HTERT RPE-1 (cell line): Measurements from ENCODE around the gene COX20.
"Not testable (repeated sequence)": the region's sequence is repeated elsewhere in the genome, so short reads cannot be mapped to it uniquely, and the experiment has no call there.

Experiments used
- in situ Hi-C: fragments of 300-500 bp; cut with MboI; formaldehyde crosslinking; loops from 4 replicates; pipeline ENCODE4 v1.14.3; 2020; ENCODE audit warnings: low sequenced_read_pairs

COX20 gene

GRCh38 chr1:244835276-244836134 lies at the start of gene COX20:
Gene COX20 (plus strand): TSS chr1:244835658. CDS start chr1:244835715, 57 bp downstream.
- in situ Hi-C loops = no loop called here

- in situ Hi-C loops = no loop called here
Observed at GRCh38 chr1:244788493-244789275, 46.8 kb upstream of the COX20 start.

- in situ Hi-C loops = no loop called here
Observed at GRCh38 chr1:244789276-244789580, 46.2 kb upstream of the COX20 start.

- in situ Hi-C loops = no loop called here
Observed at GRCh38 chr1:244789731-244790130, 45.7 kb upstream of the COX20 start.

GRCh38 chr1:244791061-244791460 lies 44.4 kb upstream of the COX20 start:
- in situ Hi-C loops = no loop called here

GRCh38 chr1:244792188-244792850 lies 43.1 kb upstream of the COX20 start:
- in situ Hi-C loops = no loop called here

- in situ Hi-C loops = no loop called here
Observed at GRCh38 chr1:244794071-244794470, 41.4 kb upstream of the COX20 start.

GRCh38 chr1:244794516-244794915 lies 40.9 kb upstream of the COX20 start:
- in situ Hi-C loops = not testable (repeated sequence)

- in situ Hi-C loops = no loop called here
Observed at GRCh38 chr1:244796719-244797406, 38.6 kb upstream of the COX20 start.

- in situ Hi-C loops = no loop called here
Observed at GRCh38 chr1:244800821-244801220, 34.6 kb upstream of the COX20 start.

- in situ Hi-C loops = no loop called here
Observed at GRCh38 chr1:244801246-244801645, 34.2 kb upstream of the COX20 start.

GRCh38 chr1:244802041-244802440 lies 33.4 kb upstream of the COX20 start:
- in situ Hi-C loops = no loop called here

- in situ Hi-C loops = no loop called here
Observed at GRCh38 chr1:244802556-244803239, 32.8 kb upstream of the COX20 start.

GRCh38 chr1:244804841-244805240 lies 30.6 kb upstream of the COX20 start:
- in situ Hi-C loops = no loop called here

- in situ Hi-C loops = no loop called here
Observed at GRCh38 chr1:244807138-244807537, 28.3 kb upstream of the COX20 start.

GRCh38 chr1:244810221-244810620 lies 25.2 kb upstream of the COX20 start:
- in situ Hi-C loops = no loop called here

- in situ Hi-C loops = no loop called here
Observed at GRCh38 chr1:244813327-244813726, 22.1 kb upstream of the COX20 start.

- in situ Hi-C loops = no loop called here
Observed at GRCh38 chr1:244815600-244816099, 19.8 kb upstream of the COX20 start.

GRCh38 chr1:244817415-244817894 lies 18.0 kb upstream of the COX20 start:
- in situ Hi-C loops = no loop called here

GRCh38 chr1:244820131-244820530 lies 15.3 kb upstream of the COX20 start:
- in situ Hi-C loops = no loop called here
